Left lung (tissue), 10 donors: ENCODE results near the gene PYGB. TPM values are rescaled to one million over a fixed set of nuclear protein-coding genes. Genes with fewer than 3 reads are reported as not detected.

Experiments
- ATAC-seq: fragments of 200-7000 bp; cut with Tn5 transposase; one replicate; pipeline ENCODE4 v1.9.1; 2020; ENCODE audit warnings: moderate library complexity
- DNase-seq, 4 donors: peaks; one replicate each; pipeline ENCODE4 v3.0.0-alpha.2; 2013 to 2020
- H3K27ac ChIP-seq, 2 donors: fragments of 200-600 bp; sonication (generic) in 1 of 2; one replicate each; pipeline versions ENCODE4 v1.5.0 to v1.8.0; 2020 to 2021
- H3K27me3 ChIP-seq, 2 donors: fragments of 200-600 bp; sonication (generic) in 1 of 2; one replicate each; pipeline versions ENCODE4 v1.5.0 to v1.8.0; 2020 to 2021
- H3K36me3 ChIP-seq, 2 donors: fragments of 200-600 bp; sonication (generic) in 1 of 2; one replicate each; pipeline versions ENCODE4 v1.5.0 to v1.8.0; 2020 to 2021
- H3K4me1 ChIP-seq, 2 donors: fragments of 200-600 bp; one replicate each; pipeline ENCODE4 v1.8.0; 2021
- H3K4me3 ChIP-seq, 2 donors: fragments of 200-600 bp; sonication (generic) in 1 of 2; one replicate each; pipeline versions ENCODE4 v1.5.0 to v1.8.0; 2020 to 2021; ENCODE audit warnings: mild to moderate bottlenecking in 1 of 2
- H3K9me3 ChIP-seq, 2 donors: fragments of 200-600 bp; sonication (generic) in 1 of 2; one replicate each; pipeline versions ENCODE4 v1.5.0 to v1.8.0; 2020 to 2021
- intact Hi-C, 2 donors: fragments of 100-400 bp; cut with DNase I; formaldehyde crosslinking; loops; one replicate each; pipeline versions ENCODE4 v1.11.2 to v1.14.2; 2022
- polyA plus RNA-seq, 6 donors: library from polyadenylated mRNA; unstranded; fragments of 120-200 nt; gene quantifications; one replicate each; pipeline ENCODE4 v1.2.1, GENCODE V29; 2013; ENCODE audit not compliant: insufficient read length in 6 of 6
- total RNA-seq, 2 donors: library from RNA; stranded (reverse); fragmentation: NEBNext Ultra II Directional; extraction: Animal tissue kit (Norgen Biotek cat#: 25700); gene quantifications; one replicate each; pipeline ENCODE4 v1.2.1, GENCODE V29; 2021
- TF ChIP-seq, protein P1 (sequence below), 2 donors: fragments of 200-600 bp; sonication (generic) in 1 of 2; IDR thresholded peaks; one replicate each; pipeline versions ENCODE4 v1.5.0 to v1.8.0; 2021; ENCODE audit warnings: antibody characterized with exemption in 2 of 2
- donor health status: DM: no; HTN: yes; CAD: no.
- donor health status: DM: no; HTN: no; CAD: no.

PYGB gene
- total and polyA plus RNA-seq, 8 donors, result 37.8 to 81.3 (median 47.8) TPM

DNA sequence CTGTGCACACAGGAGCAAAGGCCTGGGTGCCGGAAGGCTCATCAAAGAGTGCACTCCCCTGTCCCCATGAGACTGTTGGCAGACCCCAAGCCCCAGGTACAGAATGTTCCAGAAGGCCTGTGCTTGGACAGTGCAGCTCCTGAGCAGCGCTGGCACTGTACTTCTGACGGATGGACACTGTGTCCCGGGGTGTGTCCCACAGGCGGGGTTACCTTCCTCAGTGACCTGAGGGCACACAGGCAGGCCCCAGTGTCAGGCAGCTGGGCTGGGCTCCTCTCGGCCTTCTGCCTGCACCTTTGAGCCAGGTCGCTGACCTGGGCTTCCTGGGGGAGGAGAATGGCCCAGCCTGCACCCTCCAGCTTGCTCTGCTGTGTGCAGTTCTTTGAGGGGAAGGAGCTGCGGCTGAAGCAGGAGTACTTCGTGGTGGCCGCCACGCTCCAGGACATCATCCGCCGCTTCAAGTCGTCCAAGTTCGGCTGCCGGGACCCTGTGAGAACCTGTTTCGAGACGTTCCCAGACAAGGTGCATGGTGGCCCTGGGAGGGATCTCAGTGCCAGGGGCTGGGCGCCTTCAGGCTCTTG lies 30.1 kb downstream of the PYGB start:
- no peaks in the 10 kb centered on the region for H3K9me3 ChIP-seq
- TF ChIP-seq, protein P1, sequence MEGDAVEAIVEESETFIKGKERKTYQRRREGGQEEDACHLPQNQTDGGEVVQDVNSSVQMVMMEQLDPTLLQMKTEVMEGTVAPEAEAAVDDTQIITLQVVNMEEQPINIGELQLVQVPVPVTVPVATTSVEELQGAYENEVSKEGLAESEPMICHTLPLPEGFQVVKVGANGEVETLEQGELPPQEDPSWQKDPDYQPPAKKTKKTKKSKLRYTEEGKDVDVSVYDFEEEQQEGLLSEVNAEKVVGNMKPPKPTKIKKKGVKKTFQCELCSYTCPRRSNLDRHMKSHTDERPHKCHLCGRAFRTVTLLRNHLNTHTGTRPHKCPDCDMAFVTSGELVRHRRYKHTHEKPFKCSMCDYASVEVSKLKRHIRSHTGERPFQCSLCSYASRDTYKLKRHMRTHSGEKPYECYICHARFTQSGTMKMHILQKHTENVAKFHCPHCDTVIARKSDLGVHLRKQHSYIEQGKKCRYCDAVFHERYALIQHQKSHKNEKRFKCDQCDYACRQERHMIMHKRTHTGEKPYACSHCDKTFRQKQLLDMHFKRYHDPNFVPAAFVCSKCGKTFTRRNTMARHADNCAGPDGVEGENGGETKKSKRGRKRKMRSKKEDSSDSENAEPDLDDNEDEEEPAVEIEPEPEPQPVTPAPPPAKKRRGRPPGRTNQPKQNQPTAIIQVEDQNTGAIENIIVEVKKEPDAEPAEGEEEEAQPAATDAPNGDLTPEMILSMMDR (IDR thresholded peaks at IDR 0.05), result no peak
- peak in 2 of 4 donors; percentile 22 to 60 for DNase-seq
- no peak for ATAC-seq
- peaks cover 0 to 100% of the 10 kb centered on the region in 2 donors for H3K36me3 ChIP-seq
- no peaks in the 10 kb centered on the region for H3K4me1 ChIP-seq
- no peak overlapping the region for H3K4me3 ChIP-seq
- H3K27ac ChIP-seq, result no peak overlapping the region
- H3K27me3 ChIP-seq, result no peaks in the 10 kb centered on the region
- intact Hi-C loops, result no loop called here

DNA sequence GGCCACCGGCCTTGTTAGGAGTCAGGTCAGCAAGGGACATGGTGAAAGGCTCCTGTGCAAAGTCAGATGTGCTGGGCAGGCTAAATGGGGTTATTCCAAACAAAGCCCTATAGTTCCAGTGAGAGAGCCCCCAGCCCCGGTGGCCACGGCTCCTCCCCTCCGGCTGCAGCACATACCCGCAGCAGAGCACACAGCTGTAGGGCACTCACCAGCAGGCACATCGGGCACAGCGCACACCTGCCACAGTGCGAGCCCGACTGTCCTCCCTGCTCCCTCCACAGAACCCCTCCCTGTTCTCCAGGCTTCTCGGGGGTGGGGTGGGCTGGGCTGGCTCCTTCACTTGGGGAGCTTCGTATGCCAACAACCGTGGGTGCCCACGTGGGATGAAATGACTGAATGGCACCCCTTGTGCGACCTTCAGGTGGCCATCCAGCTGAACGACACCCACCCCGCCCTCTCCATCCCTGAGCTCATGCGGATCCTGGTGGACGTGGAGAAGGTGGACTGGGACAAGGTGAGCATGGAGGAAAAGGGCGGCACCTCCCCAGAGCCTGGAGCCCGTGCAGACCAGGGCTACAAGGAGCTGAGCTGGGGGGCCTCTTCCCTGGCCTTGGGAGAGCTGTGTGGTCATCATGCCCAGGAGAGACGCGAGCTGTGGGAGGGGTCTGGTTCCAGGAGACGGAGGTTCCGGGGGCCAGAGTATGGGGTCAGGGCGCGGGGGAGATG lies 30.9 kb downstream of the PYGB start:
- H3K9me3 ChIP-seq, result no peaks in the 10 kb centered on the region
- H3K27ac ChIP-seq, result no peak overlapping the region
- no peaks in the 10 kb centered on the region for H3K4me1 ChIP-seq
- H3K36me3 ChIP-seq, result peaks cover 0 to 100% of the 10 kb centered on the region in 2 donors
- TF ChIP-seq, protein P1 (IDR thresholded peaks at IDR 0.05), result no peak
- no peak overlapping the region for H3K4me3 ChIP-seq
- H3K27me3 ChIP-seq, result no peaks in the 10 kb centered on the region
- ATAC-seq (no peak), DNase-seq (peak in 2 of 4 donors; percentile 26 to 56)
- intact Hi-C loops, result no loop called here

DNA sequence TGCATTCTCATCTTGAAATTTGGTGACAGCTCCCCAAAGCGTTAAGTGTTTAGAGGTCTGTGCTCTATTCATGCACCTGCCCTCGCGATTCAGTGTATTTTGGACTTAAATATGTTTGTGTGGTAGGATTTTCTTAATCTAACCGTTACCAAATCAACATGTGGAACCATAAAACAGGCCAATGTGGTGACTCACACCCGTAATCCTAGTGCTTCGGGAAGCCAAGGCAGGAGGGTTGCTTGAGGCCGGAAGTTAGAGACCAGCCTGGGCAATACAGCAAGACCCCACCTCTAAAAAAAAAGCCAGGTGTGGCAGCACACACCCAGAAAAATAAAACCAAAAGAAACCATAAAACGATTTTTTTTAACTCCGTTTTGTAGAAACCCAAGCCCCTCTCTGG lies 31.5 kb downstream of the PYGB start:
- ATAC-seq (no peak), DNase-seq (no peak)
- Histone ChIP-seq H3K4me1 (no peaks in the 10 kb centered on the region), H3K4me3 (no peak overlapping the region), H3K27ac (no peak overlapping the region), H3K9me3 (no peaks in the 10 kb centered on the region), H3K27me3 (no peaks in the 10 kb centered on the region), H3K36me3 (peaks cover 0 to 100% of the 10 kb centered on the region in 2 donors)
- TF ChIP-seq, protein P1 (IDR thresholded peaks at IDR 0.05), result no peak
- intact Hi-C loops, result no loop called here

DNA sequence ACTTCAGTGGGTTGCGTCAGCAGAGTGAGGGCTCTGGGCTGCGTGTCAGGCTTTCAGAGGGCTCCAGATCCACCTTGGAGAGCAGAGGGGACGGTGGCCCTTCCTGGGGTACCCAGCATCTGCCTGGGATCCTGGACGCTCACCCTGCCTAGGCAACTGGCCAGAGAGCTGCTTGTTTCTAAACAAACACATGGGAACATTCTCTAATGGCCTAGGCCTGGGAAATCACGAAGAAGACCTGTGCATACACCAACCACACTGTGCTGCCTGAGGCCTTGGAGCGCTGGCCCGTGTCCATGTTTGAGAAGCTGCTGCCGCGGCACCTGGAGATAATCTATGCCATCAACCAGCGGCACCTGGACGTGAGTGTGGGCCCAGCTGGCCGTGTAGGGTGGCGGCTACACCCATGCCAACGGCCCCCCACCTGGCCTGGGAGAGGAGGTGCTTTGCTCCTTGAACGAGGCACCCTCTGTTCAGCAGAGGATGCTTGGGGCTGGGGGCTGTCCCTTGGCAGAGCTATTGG lies 32.2 kb downstream of the PYGB start:
- no peaks in the 10 kb centered on the region for H3K27me3 ChIP-seq
- DNase-seq (peak in 2 of 4 donors; percentile 30 to 35), ATAC-seq (no peak)
- H3K36me3 ChIP-seq, result peaks cover 0 to 100% of the 10 kb centered on the region in 2 donors
- no peaks in the 10 kb centered on the region for H3K9me3 ChIP-seq
- H3K4me1 ChIP-seq, result no peaks in the 10 kb centered on the region
- intact Hi-C loops, result no loop called here
- TF ChIP-seq, protein P1 (IDR thresholded peaks at IDR 0.05), result no peak
- no peak overlapping the region for H3K27ac ChIP-seq
- H3K4me3 ChIP-seq, result no peak overlapping the region
